Measurements from ENCODE around the gene RC3H1. TPM values are rescaled to one million over a fixed set of nuclear protein-coding genes. Genes with fewer than 3 reads are reported as not detected.

RC3H1 gene
- total and polyA plus RNA-seq, 9 of the 15 experiments (the other 6 are each of a cell fraction or from before 2014, with no cell fraction given) = 2.4 to 31.7 (median 12.4) TPM

DNA sequence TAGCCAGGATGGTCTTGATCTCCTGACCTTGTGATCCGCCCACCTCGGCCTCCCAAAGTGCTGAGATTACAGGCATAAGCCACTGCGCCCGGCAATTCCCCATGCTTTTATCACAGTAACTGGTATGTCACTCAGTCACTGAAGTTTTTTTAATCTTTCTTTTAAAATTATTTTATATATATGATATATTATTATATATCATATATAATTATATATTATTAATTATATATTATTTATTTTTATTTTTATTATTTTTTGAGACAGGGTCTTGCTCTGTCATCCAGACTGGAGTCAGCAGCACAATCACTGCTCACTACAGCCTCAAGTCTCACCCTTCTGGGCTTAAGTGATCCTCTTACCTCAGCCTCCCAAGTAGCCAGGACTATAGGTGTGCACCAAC lies 18.3 kb downstream of the RC3H1 start:
- no TSS peak for BruUV-seq (replicated peaks)
- ChIA-PET CTCF (ENCODE audit: low intra/inter-chr PET ratio) (interaction anchor here (0.6 kb wide), 1 partner anchor 214 kb away, joined by 4 read pairs; no protein-coding TSS in a partner anchor), POLR2A (interaction anchor here (0.8 kb wide), 1 partner anchor 18 kb away, joined by 3 read pairs; the partner anchor contains the start of gene RC3H1)
- no peaks in the 10 kb centered on the region for H3K9me3 ChIP-seq (replicated peaks; ENCODE audit: control insufficient read depth, insufficient read depth, low read depth, low read length)
- intact Hi-C loops (cut with micrococcal nuclease) (no loop called here), in situ Hi-C loops (cut with MboI) (no loop called here)
- no peak overlapping the region for H3K9ac ChIP-seq (ENCODE audit: insufficient read depth in 1 of 2, low read depth in 2 of 2, low read length in 2 of 2)
- TF ChIP-seq CCNT2 (IDR thresholded peaks at IDR 0.05; ENCODE audit: borderline replicate concordance, extremely low read depth, insufficient read length, low read depth, low read length) (no peak), GATAD2A (IDR thresholded peaks at IDR 0.05) (no peak), ZNF253 (CRISPR knock-in tag; conservative IDR thresholded peaks at IDR 0.05) (no peak), NR3C1 (CRISPR knock-in tag; IDR thresholded peaks at IDR 0.05) (no peak), FOS (IDR thresholded peaks at IDR 0.05; ENCODE audit: extremely low read depth, insufficient read length) (no peak), ZBTB7A (IDR thresholded peaks at IDR 0.05; ENCODE audit: borderline replicate concordance, control insufficient read depth, low read depth, low read length) (no peak), ZBTB34 (CRISPR knock-in tag; IDR thresholded peaks at IDR 0.05) (no peak)
- peaks cover 0 to 3% of the 10 kb centered on the region in 2 experiments; a peak in 2 of 5 replicates for H3K4me1 ChIP-seq (replicated peaks in 1 of 2; ENCODE audit: control insufficient read depth in 2 of 2, insufficient read depth in 2 of 2, low read length in 2 of 2)
- H3K4me3 ChIP-seq = no peak overlapping the region
- H3K4me2 ChIP-seq (ENCODE audit: insufficient read depth, low read length) = no peak overlapping the region
- no peaks in the 10 kb centered on the region for H3K9me1 ChIP-seq (ENCODE audit: control insufficient read depth, insufficient read depth, low read length)
- DNase-seq (ENCODE audit: extremely low read depth in 1 of 4, low spot score in 3 of 4) (no peak), ATAC-seq (no peak), FAIRE-seq (no peak)
- H4K20me1 ChIP-seq (replicated peaks; ENCODE audit: control insufficient read depth, insufficient read depth, low read length) = no peaks in the 10 kb centered on the region; the same call in 1 of the 2 replicates
- no peak overlapping the region for H3K27ac ChIP-seq (ENCODE audit: extremely low read depth, low read depth, low read length)
- no peak overlapping the region for H2AFZ ChIP-seq (ENCODE audit: low read depth, low read length)
- peaks cover 80% of the 10 kb centered on the region for H3K79me2 ChIP-seq (ENCODE audit: control insufficient read depth, insufficient read depth, low read length)
- 89% methylated on average over 3 of the region's 4 CpGs for WGBS (ENCODE audit: insufficient coverage, low coverage, missing lambda C conversion rate)
- H3K36me3 ChIP-seq (ENCODE audit: control insufficient read depth, insufficient read depth, low read length) = peaks cover 22% of the 10 kb centered on the region
- no peaks in the 10 kb centered on the region for H3K27me3 ChIP-seq (ENCODE audit: control insufficient read depth in 2 of 2, insufficient read depth in 2 of 2, low read length in 2 of 2)

Measured in K562 (cell line).